HepG2 (cell line): ENCODE measurements around the gene DAD1. TPM values are rescaled to one million over a fixed set of nuclear protein-coding genes. Genes with fewer than 3 reads are reported as not detected.

Source experiments
- ARHGAP35 ChIP-seq: sonication (generic); formaldehyde crosslinking; IDR thresholded peaks from 2 replicates; pipeline ENCODE4 v1.9.0; 2022; ENCODE audit warnings: mild to moderate bottlenecking, inconsistent platforms, moderate library complexity, missing genetic modification reagents, borderline replicate concordance
- ARNT2 ChIP-seq: sonication (generic); formaldehyde crosslinking; IDR thresholded peaks from 2 replicates; pipeline ENCODE4 v1.8.0; 2022; ENCODE audit warnings: mild to moderate bottlenecking, low read depth, missing genetic modification reagents, moderate library complexity
- EP300 ChIP-seq, 3 experiments: sonication (generic) in 1 of 3; formaldehyde crosslinking in 1 of 3; IDR thresholded peaks; 2 replicates each; pipeline versions ENCODE4 v1.5.1 to v1.6.1; 2011 to 2020; ENCODE audit warnings: low read depth in 2 of 3, low read length in 2 of 3, borderline replicate concordance in 1 of 3, improper control_type of control experiment in 1 of 3, mild to moderate bottlenecking in 1 of 3, missing genetic modification reagents in 1 of 3, moderate library complexity in 1 of 3
- ETV5 ChIP-seq: IDR thresholded peaks from 2 replicates; pipeline ENCODE4 v1.6.1; 2018; ENCODE audit warnings: missing biosample characterization, missing genetic modification reagents, inconsistent platforms, borderline replicate concordance
- FOXC1 ChIP-seq: sonication (generic); formaldehyde crosslinking; IDR thresholded peaks from 2 replicates; pipeline ENCODE4 v1.8.0; 2022; ENCODE audit warnings: mild to moderate bottlenecking, missing genetic modification reagents, borderline replicate concordance
- GFI1 ChIP-seq: sonication (generic); formaldehyde crosslinking; IDR thresholded peaks from 2 replicates; pipeline ENCODE4 v1.5.0; 2020; ENCODE audit warnings: missing genetic modification reagents, mild to moderate bottlenecking, borderline replicate concordance
- JDP2 ChIP-seq: sonication (generic); formaldehyde crosslinking; IDR thresholded peaks from 2 replicates; pipeline ENCODE4 v1.8.1; 2022; ENCODE audit warnings: missing genetic modification reagents, borderline replicate concordance
- MAFK ChIP-seq, 2 experiments: IDR thresholded peaks in 1 of 2; conservative IDR thresholded peaks in 1 of 2; 2 replicates each; pipeline ENCODE4 v1.6.1; 2011; ENCODE audit warnings: improper control_type of control experiment in 2 of 2, low read length in 2 of 2
- NFIC ChIP-seq: IDR thresholded peaks from 2 replicates; pipeline ENCODE4 v1.6.1; 2012; ENCODE audit warnings: mild to moderate bottlenecking, low read length, inconsistent platforms
- PHF8 ChIP-seq: sonication (generic); formaldehyde crosslinking; IDR thresholded peaks from 2 replicates; pipeline ENCODE4 v1.5.0; 2020; ENCODE audit warnings: missing genetic modification reagents
- PLRG1 ChIP-seq: fragments of 450-650 bp; conservative IDR thresholded peaks from 2 replicates; pipeline ENCODE4 v1.6.1; 2016
- RBFOX2 ChIP-seq: fragments of 200-400 bp; formaldehyde crosslinking; IDR thresholded peaks from 2 replicates; pipeline ENCODE4 v1.6.1; 2017; ENCODE audit warnings: low read depth, mild to moderate bottlenecking, low read length
- SYNCRIP ChIP-seq: fragments of 200-400 bp; formaldehyde crosslinking; IDR thresholded peaks from 2 replicates; pipeline ENCODE4 v1.6.1; 2018; ENCODE audit warnings: mild to moderate bottlenecking, low read depth, low read length; ENCODE audit not compliant: insufficient read depth
- TEAD3 ChIP-seq: optimal IDR thresholded peaks from 2 replicates; pipeline ENCODE3; 2016; ENCODE audit warnings: borderline replicate concordance
- ZBTB7B ChIP-seq: sonication (generic); formaldehyde crosslinking; IDR thresholded peaks from 2 replicates; pipeline ENCODE4 v1.4.0; 2020; ENCODE audit warnings: missing genetic modification reagents
- ZFAT ChIP-seq: sonication (generic); formaldehyde crosslinking; conservative IDR thresholded peaks from 2 replicates; pipeline ENCODE4 v1.8.1; 2023; ENCODE audit warnings: missing genetic modification reagents, inconsistent platforms
- ZNF264 ChIP-seq: sonication (generic); formaldehyde crosslinking; IDR thresholded peaks from 2 replicates; pipeline ENCODE4 v1.4.0; 2020; ENCODE audit warnings: missing genetic modification reagents
- ZNF747 ChIP-seq: sonication (generic); formaldehyde crosslinking; IDR thresholded peaks from 2 replicates; pipeline ENCODE4 v1.8.1; 2023; ENCODE audit warnings: missing genetic modification reagents, mild to moderate bottlenecking, borderline replicate concordance
- ZSCAN20 ChIP-seq: sonication (generic); formaldehyde crosslinking; IDR thresholded peaks from 2 replicates; pipeline ENCODE4 v1.4.0; 2020; ENCODE audit warnings: missing genetic modification reagents, mild to moderate bottlenecking, borderline replicate concordance
- polyA plus RNA-seq, 8 experiments: library from polyadenylated mRNA; depleted of rRNA in 3 of 8; stranded (reverse) in 7 of 8; unstranded in 1 of 8; fragments of >200 nt; fragmentation: Illumina TruSeq in 4 of 8; extraction: Trizol in 4 of 8; gene quantifications; 2 replicates each; pipeline versions ENCODE4 v1.2.1 to v1.2.3, GENCODE V29; 2011 to 2016; ENCODE audit warnings: low read depth in 4 of 8, missing spikeins in 1 of 8, mixed read lengths in 1 of 8; ENCODE audit not compliant: insufficient read depth in 1 of 8
- total RNA-seq, 5 experiments: library from RNA; depleted of rRNA; stranded (reverse); fragments of >200 nt; fragmentation: Illumina TruSeq; extraction: Trizol; gene quantifications; 2 replicates each; pipeline ENCODE4 v1.2.3, GENCODE V29; 2016; ENCODE audit warnings: low read depth in 1 of 5
- TF ChIP-seq, protein P1 (sequence below): sonication (generic); formaldehyde crosslinking; IDR thresholded peaks from 2 replicates; pipeline ENCODE4 v1.5.0; 2020; ENCODE audit warnings: mild to moderate bottlenecking, missing genetic modification reagents
- TF ChIP-seq, protein P2 (sequence below): sonication (generic); formaldehyde crosslinking; IDR thresholded peaks from 2 replicates; pipeline ENCODE4 v1.4.0; 2020; ENCODE audit warnings: mild to moderate bottlenecking, missing genetic modification reagents
- TF ChIP-seq, protein P3 (sequence below): sonication (generic); formaldehyde crosslinking; IDR thresholded peaks from 2 replicates; pipeline ENCODE4 v1.4.0; 2020; ENCODE audit warnings: missing genetic modification reagents; ENCODE audit errors: not compliant biosample characterization
- TF ChIP-seq, protein P4 (sequence below): sonication (generic); formaldehyde crosslinking; IDR thresholded peaks from 2 replicates; pipeline ENCODE4 v1.9.0; 2022; ENCODE audit warnings: low read depth, missing genetic modification reagents
- TF ChIP-seq, protein P5 (sequence below): sonication (generic); formaldehyde crosslinking; IDR thresholded peaks from 2 replicates; pipeline ENCODE4 v1.5.0; 2020; ENCODE audit warnings: missing genetic modification reagents

DAD1 gene
- total and polyA plus RNA-seq, 2 of the 13 experiments (the other 11 are each of a cell fraction or from before 2014, with no cell fraction given) = 558 to 626 TPM

DNA sequence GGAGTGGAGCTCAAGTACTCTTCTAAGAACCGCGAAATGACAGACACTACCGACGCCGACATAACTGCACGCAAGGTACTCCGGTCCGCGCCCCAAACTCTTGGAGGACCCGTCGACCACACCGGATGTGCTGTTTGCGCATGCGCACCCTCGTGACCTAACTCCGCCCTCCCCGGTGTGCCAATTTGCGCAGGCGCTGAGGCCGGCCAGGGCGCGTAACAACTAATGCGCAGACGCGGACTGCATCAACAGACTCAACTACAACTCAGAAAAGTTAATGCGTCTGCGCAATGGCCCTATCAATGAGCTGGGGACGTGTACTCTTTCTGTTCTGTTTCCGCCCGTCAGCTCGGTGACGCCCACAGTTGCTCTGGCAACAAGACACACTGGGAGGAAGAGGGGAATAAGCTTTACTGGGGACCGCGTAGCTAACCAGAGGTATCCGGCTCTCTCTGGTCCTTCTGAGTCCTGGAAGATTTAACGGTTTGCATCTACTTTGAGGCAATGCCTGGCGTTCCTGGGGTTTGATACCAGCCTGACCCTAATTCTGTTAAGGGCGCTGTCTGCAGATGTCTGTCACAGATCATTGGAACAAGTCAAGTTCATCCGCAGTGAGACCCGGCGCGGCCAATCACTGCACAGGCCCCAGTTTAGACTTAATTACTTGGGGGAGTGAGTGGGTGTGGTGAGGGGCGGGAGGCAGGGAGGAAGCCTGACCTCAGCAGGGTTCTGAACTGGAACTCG, at the start of gene DAD1 (continued):
- TF ChIP-seq SYNCRIP (no peak), PHF8 (CRISPR knock-in tag) (peak; percentile 96), ZFAT (CRISPR knock-in tag) (no peak), JDP2 (CRISPR knock-in tag) (no peak; the same call in 1 of the 2 replicates), GFI1 (no peak), ZSCAN20 (CRISPR knock-in tag) (no peak), ARNT2 (CRISPR knock-in tag) (peak; percentile 85; the same call in 1 of the 2 replicates), ARHGAP35 (peak; percentile 95), ZBTB7B (CRISPR knock-in tag) (peak; percentile 23), ZNF747 (CRISPR knock-in tag) (peak; percentile 83; the same call in 1 of the 2 replicates), ETV5 (peak; percentile 91), FOXC1 (CRISPR knock-in tag) (peak; percentile 96), EP300 (IDR thresholded peaks at IDR 0.05; ENCODE audit: low read depth in 2 of 2, low read length in 2 of 2) (0 out of 4 replicates have a peak, but pooled peaks of 1 of the 2 experiments have one; percentile 19), EP300 (CRISPR knock-in tag; IDR thresholded peaks at IDR 0.05; ENCODE audit: borderline replicate concordance) (peak; percentile 83), PLRG1 (no peak), MAFK (conservative IDR thresholded peaks at IDR 0.05 in 1 of 2, IDR thresholded peaks at IDR 0.05 in 1 of 2; ENCODE audit: low read length in 2 of 2) (0 out of 4 replicates have a peak, but pooled peaks of 1 of the 2 experiments have one; percentile 1), ZNF264 (CRISPR knock-in tag) (no peak), RBFOX2 (peak; percentile 92), NFIC (no peak), TEAD3 (CRISPR knock-in tag) (peak; percentile 61)
- TF ChIP-seq, protein P1, sequence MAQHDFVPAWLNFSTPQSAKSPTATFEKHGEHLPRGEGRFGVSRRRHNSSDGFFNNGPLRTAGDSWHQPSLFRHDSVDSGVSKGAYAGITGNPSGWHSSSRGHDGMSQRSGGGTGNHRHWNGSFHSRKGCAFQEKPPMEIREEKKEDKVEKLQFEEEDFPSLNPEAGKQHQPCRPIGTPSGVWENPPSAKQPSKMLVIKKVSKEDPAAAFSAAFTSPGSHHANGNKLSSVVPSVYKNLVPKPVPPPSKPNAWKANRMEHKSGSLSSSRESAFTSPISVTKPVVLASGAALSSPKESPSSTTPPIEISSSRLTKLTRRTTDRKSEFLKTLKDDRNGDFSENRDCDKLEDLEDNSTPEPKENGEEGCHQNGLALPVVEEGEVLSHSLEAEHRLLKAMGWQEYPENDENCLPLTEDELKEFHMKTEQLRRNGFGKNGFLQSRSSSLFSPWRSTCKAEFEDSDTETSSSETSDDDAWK (CRISPR knock-in tag) = no peak
- TF ChIP-seq, protein P2, sequence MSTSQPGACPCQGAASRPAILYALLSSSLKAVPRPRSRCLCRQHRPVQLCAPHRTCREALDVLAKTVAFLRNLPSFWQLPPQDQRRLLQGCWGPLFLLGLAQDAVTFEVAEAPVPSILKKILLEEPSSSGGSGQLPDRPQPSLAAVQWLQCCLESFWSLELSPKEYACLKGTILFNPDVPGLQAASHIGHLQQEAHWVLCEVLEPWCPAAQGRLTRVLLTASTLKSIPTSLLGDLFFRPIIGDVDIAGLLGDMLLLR (CRISPR knock-in tag) = peak; percentile 62
- TF ChIP-seq, protein P3, sequence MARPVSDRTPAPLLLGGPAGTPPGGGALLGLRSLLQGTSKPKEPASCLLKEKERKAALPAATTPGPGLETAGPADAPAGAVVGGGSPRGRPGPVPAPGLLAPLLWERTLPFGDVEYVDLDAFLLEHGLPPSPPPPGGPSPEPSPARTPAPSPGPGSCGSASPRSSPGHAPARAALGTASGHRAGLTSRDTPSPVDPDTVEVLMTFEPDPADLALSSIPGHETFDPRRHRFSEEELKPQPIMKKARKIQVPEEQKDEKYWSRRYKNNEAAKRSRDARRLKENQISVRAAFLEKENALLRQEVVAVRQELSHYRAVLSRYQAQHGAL (CRISPR knock-in tag) = no peak
- TF ChIP-seq, protein P4, sequence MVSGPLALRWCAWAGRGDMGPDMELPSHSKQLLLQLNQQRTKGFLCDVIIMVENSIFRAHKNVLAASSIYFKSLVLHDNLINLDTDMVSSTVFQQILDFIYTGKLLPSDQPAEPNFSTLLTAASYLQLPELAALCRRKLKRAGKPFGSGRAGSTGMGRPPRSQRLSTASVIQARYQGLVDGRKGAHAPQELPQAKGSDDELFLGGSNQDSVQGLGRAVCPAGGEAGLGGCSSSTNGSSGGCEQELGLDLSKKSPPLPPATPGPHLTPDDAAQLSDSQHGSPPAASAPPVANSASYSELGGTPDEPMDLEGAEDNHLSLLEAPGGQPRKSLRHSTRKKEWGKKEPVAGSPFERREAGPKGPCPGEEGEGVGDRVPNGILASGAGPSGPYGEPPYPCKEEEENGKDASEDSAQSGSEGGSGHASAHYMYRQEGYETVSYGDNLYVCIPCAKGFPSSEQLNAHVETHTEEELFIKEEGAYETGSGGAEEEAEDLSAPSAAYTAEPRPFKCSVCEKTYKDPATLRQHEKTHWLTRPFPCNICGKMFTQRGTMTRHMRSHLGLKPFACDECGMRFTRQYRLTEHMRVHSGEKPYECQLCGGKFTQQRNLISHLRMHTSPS = no peak
- TF ChIP-seq, protein P5, sequence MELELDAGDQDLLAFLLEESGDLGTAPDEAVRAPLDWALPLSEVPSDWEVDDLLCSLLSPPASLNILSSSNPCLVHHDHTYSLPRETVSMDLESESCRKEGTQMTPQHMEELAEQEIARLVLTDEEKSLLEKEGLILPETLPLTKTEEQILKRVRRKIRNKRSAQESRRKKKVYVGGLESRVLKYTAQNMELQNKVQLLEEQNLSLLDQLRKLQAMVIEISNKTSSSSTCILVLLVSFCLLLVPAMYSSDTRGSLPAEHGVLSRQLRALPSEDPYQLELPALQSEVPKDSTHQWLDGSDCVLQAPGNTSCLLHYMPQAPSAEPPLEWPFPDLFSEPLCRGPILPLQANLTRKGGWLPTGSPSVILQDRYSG (CRISPR knock-in tag) = no peak; the same call in 1 of the 2 replicates
